ENCODE measurements around the gene ERO1B. TPM values are rescaled to one million over a fixed set of nuclear protein-coding genes. Genes with fewer than 3 reads are reported as not detected.

Gene ERO1B
- total and polyA plus RNA-seq, 2 of the 13 experiments (the other 11 are each of a cell fraction or from before 2014, with no cell fraction given): 1.6 to 2.1 TPM

- TF ChIP-seq PITX1 (CRISPR knock-in tag; IDR thresholded peaks at IDR 0.05) (no peak), MAFF (IDR thresholded peaks at IDR 0.05; ENCODE audit: low read depth, low read length) (peak; percentile 75), ZNF607 (CRISPR knock-in tag; IDR thresholded peaks at IDR 0.05; ENCODE audit: borderline replicate concordance) (no peak), KLF9 (CRISPR knock-in tag; IDR thresholded peaks at IDR 0.05; ENCODE audit: low read depth) (no peak), SSRP1 (CRISPR knock-in tag; IDR thresholded peaks at IDR 0.05) (no peak), BRD4 (CRISPR knock-in tag; IDR thresholded peaks at IDR 0.05) (no peak), ZNF3 (CRISPR knock-in tag; IDR thresholded peaks at IDR 0.05) (no peak), ETS1 (CRISPR knock-in tag; IDR thresholded peaks at IDR 0.05) (no peak), KLF11 (CRISPR knock-in tag; IDR thresholded peaks at IDR 0.05) (no peak)
Observed at GRCh38 chr1:236325567-236325966, 43.8 kb upstream of the ERO1B start (continued).

- no TSS peak for BruUV-seq (replicated peaks)
- peaks cover 10% of the 10 kb centered on the region; the same call in 1 of the 2 replicates for H3K9me3 ChIP-seq (ENCODE audit: low read length)
- no peaks in the 10 kb centered on the region for H4K20me1 ChIP-seq (ENCODE audit: insufficient read depth, low read length)
- ChIA-PET CTCF (ENCODE audit: low intra/inter-chr PET ratio, low total read pairs) (no interaction called here), POLR2A (no interaction called here)
- H3K4me1 ChIP-seq (ENCODE audit: insufficient read depth, low read length): no peaks in the 10 kb centered on the region
- DNase-seq (ENCODE audit: low spot score): no peak
- no peak for ATAC-seq
- no peaks in the 10 kb centered on the region for H3K27me3 ChIP-seq (ENCODE audit: control insufficient read depth in 1 of 2, insufficient read depth in 2 of 2, low read length in 2 of 2)
- H3K79me2 ChIP-seq (ENCODE audit: insufficient read depth, low read length): no peaks in the 10 kb centered on the region
- intact Hi-C loops (cut with micrococcal nuclease; ENCODE audit: unreplicated experiment): no loop called here
- no peak overlapping the region for H3K4me2 ChIP-seq (ENCODE audit: low read depth, low read length)
- no peak overlapping the region for H3K9ac ChIP-seq (ENCODE audit: insufficient read depth, low read depth, low read length)
- H3K36me3 ChIP-seq (replicated peaks in 1 of 2; ENCODE audit: control insufficient read depth in 1 of 2, insufficient read depth in 2 of 2, low read length in 2 of 2): no peaks in the 10 kb centered on the region
- H3K4me3 ChIP-seq (replicated peaks in 1 of 3; ENCODE audit: insufficient read depth in 1 of 3, low read depth in 2 of 3, low read length in 3 of 3): no peak overlapping the region
- TF ChIP-seq NR2F1 (CRISPR knock-in tag; IDR thresholded peaks at IDR 0.05) (no peak), ZNF619 (CRISPR knock-in tag; IDR thresholded peaks at IDR 0.05) (no peak), ZBTB10 (CRISPR knock-in tag; IDR thresholded peaks at IDR 0.05; ENCODE audit: borderline replicate concordance) (no peak), ZNF552 (CRISPR knock-in tag; IDR thresholded peaks at IDR 0.05; ENCODE audit: borderline replicate concordance) (no peak), ZNF746 (CRISPR knock-in tag; IDR thresholded peaks at IDR 0.05) (no peak), ETV5 (CRISPR knock-in tag; IDR thresholded peaks at IDR 0.05; ENCODE audit: borderline replicate concordance) (no peak)
- H2AFZ ChIP-seq (ENCODE audit: low read length): no peak overlapping the region
- FAIRE-seq: no peak
- no peak overlapping the region for H3K27ac ChIP-seq (ENCODE audit: extremely low read length, insufficient read depth, low read length)
- in situ Hi-C loops (cut with HindIII; ENCODE audit: extremely low pct_ligation_motif_present, low pct_unique_long_range_greater_than_20kb): no loop called here
Observed at GRCh38 chr1:236323819-236324411, 42.2 kb upstream of the ERO1B start.
